SKM-1 (cell line): Measurements from ENCODE around the gene PRAMEF12.
"Not testable (repeated sequence)": the region's sequence is repeated elsewhere in the genome, so short reads cannot be mapped to it uniquely, and the experiment has no call there.

ENCODE experiments used
- DNase-seq: peaks from one replicate; lab custom pipeline; 2025; ENCODE audit not compliant: unreplicated experiment; lab: John Stamatoyannopoulos, UW

The PRAMEF12 gene

DNA sequence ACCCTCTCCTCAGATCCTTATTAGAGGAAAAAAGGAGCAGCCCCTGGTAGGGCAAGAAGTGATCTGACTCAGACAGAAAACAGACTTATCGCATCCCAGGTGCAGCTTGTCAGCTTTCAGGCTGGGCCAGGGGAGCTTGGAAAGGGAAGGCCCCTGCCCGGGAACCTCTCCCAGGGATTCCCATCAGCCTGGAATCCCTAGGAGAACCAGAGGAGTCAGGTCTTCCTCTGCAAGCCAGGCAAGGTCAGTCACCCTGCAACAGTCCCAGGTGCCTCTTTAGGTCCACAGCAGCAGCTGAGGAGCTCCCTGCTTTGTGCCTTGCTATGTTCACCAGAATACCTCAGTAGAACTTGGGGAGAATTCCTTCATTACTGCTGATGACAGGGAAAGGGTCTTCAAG lies 2.9 kb upstream of the PRAMEF12 start:
- no peak for DNase-seq

DNA sequence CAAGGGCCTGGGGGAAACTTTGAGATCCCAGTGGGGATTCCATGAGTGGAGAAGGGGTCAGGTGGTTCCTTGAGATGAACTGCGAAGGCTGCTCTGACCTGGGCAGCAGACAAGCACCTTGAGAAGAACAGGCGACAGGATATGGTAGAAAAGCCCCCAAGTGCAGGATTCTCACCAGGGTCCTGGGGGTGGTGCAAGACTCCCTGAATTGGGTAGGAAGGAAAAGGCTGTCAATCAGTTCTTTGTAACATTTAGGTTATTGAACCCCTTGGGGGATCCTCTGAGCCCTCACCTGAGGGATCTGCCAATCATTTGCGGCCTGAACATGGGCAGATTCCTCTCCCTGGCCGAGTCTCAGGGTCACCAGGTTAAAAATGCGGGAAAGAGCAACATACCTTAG lies 2.4 kb upstream of the PRAMEF12 start:
- no peak for DNase-seq

DNA sequence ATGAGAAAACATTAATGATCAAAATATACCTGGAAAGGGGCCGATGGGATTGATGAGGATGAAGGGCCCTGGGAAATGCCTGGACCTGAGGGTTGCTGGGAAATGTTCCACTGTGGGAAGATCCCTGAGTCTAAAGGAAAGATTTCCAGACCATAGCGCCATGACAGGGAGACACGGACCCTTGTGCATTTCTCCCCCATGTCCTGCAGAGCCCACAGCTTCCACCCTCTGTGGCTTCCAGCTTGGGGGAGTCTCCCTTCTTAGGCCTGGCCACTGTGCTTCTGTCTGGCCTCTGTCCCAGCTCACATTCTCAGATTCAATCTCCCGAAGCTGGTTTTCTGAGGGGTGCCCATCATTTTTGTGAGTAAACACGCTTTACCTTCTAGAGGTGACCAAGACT lies 1.0 kb upstream of the PRAMEF12 start:
- DNase-seq, result no peak

DNA sequence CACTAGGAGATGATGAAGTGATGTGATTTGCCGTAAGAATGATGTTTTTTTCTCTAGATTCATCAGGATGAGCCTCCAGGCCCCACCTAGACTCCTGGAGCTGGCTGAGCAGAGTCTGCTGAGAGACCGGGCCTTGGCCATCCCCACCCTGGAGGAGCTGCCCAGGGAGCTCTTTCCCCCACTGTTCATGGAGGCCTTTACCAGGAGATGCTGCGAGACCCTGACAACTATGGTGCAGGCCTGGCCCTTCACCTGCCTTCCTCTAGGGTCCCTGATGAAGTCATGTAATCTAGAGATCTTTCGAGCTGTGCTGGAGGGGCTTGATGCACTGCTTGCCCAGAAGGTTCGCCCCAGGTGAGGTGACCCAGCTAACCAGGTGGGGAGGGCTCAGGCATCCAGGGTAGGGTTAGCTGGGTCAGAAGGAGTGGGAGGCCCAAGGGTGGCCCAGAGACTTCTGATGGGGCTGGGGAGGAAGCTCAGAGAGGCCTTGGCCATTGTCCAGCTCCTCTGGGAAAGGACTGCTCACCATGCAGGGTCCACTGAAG lies 1.3 kb downstream of the PRAMEF12 start:
- DNase-seq, result no peak

DNA sequence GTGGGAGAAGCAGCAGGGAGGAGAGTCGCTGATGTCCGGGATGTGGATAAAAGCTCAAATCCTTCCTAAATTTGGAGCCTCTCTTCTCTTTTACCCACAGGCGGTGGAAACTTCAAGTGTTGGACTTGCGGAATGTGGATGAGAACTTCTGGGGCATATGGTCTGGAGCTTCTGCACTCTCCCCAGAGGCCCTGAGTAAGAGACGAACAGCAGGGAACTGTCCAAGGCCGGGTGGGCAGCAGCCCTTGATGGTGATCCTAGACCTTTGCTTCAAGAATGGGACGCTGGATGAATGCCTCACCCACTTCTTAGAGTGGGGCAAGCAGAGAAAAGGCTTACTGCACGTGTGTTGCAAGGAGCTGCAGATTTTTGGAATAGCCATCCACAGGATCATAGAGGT lies 1.9 kb downstream of the PRAMEF12 start:
- DNase-seq, result no peak

DNA sequence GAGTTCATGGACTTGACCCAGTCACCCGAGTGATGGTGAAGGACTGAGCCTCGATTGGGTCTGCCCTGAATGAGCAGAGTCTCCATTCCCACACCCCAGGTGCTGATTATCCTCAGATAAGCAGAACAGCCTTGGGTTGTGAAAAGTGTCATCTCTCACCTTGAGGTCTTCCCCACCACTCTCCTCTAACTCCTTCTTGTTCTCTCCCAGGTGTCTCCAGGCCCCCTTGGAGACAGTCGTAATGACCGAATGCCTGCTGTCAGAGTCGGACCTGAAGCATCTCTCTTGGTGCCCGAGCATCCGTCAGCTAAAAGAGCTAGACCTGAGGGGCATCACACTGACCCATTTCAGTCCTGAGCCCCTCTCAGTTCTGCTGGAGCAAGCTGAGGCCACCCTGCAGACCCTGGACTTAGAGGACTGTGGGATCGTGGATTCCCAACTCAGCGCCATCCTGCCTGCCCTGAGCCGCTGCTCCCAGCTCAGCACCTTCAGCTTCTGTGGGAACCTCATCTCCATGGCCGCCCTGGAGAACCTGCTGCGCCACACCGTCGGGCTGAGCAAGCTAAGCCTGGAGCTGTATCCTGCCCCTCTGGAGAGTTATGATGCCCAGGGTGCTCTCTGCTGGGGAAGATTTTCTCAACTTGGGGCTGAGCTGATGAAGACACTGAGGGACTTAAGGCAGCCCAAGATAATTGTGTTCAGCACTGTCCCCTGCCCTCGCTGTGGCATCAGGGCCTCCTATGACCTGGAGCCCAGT lies 3.4 kb downstream of the PRAMEF12 start:
- DNase-seq, result no peak

DNA sequence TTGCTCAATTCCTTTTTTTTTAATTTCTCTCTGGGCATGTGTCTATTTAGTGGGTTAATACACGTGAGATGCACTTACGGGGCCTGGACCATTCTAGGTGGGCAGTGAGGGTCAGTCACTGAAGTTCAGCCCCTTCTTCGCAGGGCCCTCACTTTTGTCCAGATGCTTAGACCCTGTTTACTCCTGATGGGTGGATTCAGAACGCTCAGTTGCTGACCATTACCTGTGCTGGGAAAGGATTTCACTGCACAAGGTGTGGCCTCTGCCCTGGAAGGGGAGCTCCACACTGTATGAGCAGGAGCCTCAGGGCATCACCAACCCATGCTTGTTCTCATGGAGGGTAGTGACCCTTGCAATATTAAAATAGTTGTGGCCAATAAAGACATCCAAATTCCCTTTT lies 4.5 kb downstream of the PRAMEF12 start:
- no peak for DNase-seq

DNA sequence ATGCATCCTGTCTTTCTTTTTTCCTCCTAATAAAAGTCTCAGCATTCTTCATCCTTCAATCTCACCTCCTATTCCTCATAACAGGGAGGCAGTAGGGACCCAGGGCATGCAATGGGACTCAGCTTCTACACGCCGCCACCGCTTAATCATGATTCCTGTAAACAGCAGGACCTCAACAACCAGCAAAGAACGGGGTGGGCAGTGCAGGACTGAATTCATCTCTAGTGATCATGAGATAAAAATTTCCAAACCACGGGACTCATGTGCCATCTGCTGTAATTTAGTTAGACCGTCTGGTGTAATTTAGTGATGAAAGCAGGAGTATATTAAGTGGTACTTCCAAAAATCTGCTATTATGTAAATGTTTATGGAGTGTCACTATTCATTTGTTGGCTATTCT lies 5.4 kb downstream of the PRAMEF12 start:
- no peak for DNase-seq

DNA sequence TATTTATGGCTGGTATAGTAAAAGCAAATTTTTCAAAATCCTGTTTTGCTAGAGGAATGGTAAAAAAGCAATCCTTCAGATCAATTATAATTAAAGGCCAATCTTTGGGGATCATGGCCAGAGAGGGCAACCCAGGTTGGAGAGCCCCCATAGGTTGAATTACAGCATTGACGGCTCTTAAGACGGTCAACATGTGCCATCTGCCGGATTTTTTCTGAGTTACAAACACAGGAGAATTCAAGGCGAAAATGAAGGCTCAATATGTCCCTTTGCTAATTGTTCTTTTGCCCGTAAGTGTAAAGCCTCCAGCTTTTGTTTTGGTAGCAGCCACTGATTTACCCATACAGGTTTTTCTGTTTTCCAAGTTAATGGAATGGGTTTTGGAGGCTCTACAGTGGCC lies 8.0 kb downstream of the PRAMEF12 start:
- DNase-seq, result not testable (repeated sequence)

DNA sequence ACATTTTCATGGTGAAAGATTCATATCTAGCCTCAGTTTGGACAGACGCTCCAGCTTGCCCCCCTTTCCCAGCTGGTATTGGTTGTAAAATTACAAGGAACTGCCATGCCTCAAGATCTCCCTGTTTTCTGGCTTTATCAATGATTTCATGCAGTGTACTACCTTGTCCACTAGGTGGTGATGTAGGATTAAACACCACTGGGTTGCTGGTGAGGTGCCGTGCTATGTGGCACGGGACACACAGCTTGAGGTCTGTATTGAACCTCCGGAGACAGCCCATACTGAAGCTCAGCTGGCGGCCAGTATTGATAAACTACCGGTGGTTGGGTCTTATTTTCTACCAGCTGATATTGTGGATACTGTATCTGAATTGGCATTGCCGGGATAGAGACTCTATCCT lies 10.2 kb downstream of the PRAMEF12 start:
- DNase-seq, result not testable (repeated sequence)

DNA sequence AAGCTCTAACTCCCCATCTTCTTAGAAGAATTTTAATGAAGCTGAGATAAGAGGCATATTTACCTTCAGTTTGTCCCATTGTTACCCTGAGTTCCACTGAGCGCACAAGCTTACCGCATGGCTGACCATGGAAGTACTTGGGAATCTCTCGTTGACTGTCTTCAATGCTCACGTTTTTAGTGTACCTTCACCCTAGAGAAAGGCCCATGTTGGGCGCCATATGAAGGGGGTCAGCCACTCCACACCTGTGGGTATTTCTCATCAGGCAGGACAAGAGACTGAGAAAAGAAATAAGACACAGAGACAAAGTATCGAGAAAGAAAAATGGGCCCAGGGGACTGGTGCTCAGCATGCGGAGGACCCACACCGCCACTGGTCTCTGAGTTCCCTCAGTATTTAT lies 11.2 kb downstream of the PRAMEF12 start:
- not testable (repeated sequence) for DNase-seq

DNA sequence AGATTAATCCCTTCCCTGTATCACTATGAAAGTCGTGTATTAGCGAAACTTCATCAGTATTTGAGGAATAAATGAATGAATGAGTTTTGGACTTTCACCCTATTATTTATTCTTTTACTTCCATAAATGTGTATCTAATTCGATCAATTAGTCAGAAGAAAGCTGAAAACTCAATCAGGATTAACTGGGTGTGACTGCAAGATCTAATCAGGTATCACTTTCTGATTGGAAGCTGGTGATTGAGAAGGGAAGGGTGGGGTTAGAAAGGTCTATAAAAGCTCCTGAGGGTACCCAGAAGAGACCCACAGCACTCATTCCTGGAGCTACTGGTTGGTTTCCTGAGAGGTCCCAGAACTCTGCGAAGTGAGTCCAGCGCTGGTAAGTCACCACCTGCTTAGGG lies 17.6 kb downstream of the PRAMEF12 start, which contains the start of gene PRAMEF1:
Gene PRAMEF1 (plus strand): TSS at position 301 of the 400 bp plus-strand sequence. CDS start 1,831 bp downstream, outside the sequence.
- not testable (repeated sequence) for DNase-seq

DNA sequence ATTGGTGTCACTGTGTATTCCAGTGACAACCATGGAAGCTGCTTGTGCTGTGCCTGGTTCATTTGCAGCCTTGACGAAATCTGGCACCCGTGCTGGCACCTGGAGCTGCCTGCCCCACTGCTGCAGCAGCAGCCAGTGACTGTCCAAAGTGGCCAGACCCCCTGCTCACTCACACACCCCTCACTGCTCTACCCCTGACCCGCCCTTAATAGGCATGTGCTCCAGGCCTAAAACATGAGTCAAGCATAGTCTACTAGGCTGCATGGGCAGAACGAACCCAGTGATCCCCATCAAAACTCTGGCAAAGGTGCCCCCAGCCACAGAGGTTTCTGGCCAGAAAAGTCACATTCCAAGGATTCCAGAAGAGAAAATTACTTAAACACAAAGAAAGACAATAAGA lies 25.4 kb downstream of the PRAMEF12 start:
- DNase-seq, result no peak

DNA sequence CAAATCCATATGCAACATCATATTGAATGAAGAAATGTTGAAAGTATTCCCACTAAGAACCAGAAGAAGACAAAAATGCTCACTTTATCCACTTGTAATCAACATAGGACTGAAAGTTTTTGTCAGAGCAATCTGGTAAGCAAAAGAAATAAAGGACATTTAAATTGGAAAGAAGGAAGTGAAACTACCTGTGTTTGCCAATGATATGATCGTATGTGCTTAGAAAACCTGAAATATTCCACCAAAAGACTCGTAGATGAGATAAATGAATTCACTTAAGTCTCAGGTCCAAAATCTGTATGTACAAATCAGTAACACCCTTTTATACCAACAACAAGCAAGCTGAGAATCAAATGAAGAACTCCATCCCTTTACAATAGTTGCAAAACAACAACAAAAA lies 26.2 kb downstream of the PRAMEF12 start:
- DNase-seq, result no peak

DNA sequence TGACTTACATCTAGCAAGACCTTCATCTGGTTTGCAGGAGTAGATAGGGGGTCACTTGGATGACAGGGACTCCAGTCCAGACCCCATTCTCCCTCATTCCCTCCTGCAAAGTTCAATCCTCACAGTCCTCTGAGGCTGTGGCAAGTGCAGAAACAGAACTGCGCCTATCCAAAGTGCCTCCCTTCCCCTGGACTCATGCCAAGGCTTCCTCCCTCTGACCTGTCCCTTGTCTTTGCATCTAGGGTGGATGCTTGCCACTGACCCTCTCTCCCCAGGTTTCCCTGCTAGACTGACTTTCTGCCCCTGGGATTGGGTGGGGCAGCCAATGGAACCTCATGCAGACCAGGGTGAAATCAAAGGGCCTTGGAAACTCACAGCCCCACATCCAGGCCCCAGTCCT lies 36.4 kb downstream of the PRAMEF12 start:
- no peak for DNase-seq

DNA sequence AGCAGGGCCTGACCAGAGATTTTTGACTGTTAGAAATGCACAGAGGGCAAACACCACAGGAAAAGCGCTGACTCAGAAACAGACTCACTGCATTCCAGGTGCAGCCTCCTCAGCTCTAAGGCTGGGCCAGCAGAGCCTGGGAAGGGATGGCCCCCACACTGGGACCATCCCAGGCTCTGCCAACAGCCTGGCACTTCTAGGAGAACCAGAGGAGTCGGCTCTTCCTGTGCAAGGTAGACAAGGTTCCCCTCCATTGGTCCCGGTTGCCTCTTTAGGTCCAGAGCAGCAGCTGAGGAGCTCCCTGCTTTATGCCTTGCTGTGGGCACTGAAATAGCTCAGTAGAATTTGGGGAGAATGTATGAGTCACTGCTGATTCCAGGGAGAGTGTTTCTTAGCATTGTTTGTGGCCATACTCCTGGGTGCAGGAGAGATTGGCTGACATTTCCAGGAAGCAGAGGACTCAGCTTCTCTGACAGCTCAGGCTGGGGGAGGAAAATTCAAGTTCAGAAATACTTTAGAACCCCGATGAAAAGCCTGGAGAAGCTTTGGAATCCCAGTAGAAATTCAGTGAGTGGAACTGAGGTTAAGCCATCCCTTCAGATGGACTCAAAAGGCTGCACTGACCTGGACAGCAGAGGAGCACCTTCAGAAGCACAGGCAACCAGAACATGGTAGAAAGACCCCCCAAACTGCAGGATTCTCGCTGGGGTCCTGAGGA lies 37.3 kb downstream of the PRAMEF12 start:
- no peak for DNase-seq

DNA sequence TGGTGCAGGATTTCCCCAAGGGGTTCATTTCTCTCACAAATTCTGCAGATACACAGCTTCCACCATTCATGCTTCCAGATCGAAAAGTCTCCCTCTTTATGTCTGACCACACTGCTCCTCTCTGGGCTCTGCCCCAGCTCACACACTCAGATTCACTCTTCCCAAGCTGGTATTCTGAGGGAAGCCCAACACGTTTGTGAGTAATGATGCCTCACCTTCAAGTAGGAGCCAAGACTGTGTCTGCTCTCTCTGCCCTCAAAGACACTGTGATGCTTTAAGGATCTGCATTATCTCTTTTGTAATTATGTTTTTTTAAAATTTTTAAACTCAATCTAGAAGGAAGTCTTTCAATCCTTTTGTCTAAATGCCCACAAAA lies 37.9 kb downstream of the PRAMEF12 start:
- DNase-seq, result no peak

DNA sequence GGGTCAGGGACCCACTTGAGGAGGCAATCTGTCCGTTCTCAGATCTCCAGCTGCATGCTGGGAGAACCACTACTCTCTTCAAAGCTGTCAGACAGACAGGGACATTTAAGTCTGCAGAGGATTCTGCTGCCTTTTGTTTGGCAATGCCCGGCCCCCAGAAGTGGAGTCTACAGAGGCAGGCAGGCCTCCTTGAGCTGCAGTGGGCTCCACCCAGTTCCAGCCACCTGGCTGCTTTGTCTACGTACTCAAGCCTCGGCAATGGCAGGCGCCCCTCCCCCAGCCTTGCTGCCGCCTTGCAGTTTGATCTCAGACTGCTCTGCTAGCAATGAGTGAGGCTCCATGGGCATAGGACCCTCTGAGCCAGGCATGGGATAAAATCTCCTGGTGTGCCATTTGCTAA lies 45.5 kb downstream of the PRAMEF12 start:
- DNase-seq, result not testable (repeated sequence)
